ENCODE results near the gene CACNG4. TPM values are rescaled to one million over a fixed set of nuclear protein-coding genes. Genes with fewer than 3 reads are reported as not detected.

Gene CACNG4
- polyA plus RNA-seq, 1 donor from 2014 or later, result 32.9 TPM

DNA sequence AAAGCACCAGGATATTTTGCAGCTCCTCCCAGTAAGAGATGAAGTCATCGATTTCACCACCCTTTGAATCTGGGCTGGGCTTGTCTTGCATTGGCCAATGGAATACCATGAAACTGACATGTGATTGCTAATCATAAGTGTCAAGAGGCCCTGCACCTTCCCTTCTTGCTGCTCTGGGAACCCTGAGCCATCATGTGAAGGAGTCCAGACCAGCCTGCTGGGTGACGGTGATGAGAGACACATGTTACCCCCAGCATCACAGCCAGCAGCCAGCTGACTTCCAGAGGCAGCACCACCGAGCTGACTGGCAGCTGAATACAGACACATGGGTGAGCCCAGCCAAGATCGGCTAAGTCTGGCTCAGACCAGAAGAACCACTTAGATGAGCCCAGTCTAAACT is 43.6 kb upstream of the CACNG4 start:
- H3F3A ChIP-seq (ENCODE audit: insufficient read depth, low read length, poor library complexity, severe bottlenecking), result no peaks in the 10 kb centered on the region
- no peaks in the 10 kb centered on the region for H3K27me3 ChIP-seq (ENCODE audit: insufficient read depth, low read depth, low read length)
- TF ChIP-seq POLR2AphosphoS5 (IDR thresholded peaks at IDR 0.05), result no peak
- no peaks in the 10 kb centered on the region for H4K20me1 ChIP-seq (ENCODE audit: insufficient read depth)
- no peak overlapping the region for H3K4me3 ChIP-seq (ENCODE audit: low read length)
- no peaks in the 10 kb centered on the region for H3K79me2 ChIP-seq (replicated peaks; ENCODE audit: insufficient read depth, low read length)
- no peak overlapping the region for H3K4me2 ChIP-seq (ENCODE audit: low read length)
- H3K9me2 ChIP-seq (ENCODE audit: insufficient read depth, low read length), result no peaks in the 10 kb centered on the region
- H3K9me3 ChIP-seq (ENCODE audit: low read length), result no peaks in the 10 kb centered on the region
- H2AFZ ChIP-seq (ENCODE audit: low read depth, low read length), result no peak overlapping the region
- no peaks in the 10 kb centered on the region for H3K36me3 ChIP-seq (ENCODE audit: insufficient read depth, low read length)
- H3K9ac ChIP-seq (ENCODE audit: low read length), result peak overlapping the region; percentile 21
- H3K27ac ChIP-seq (ENCODE audit: low read length), result peak overlapping the region; percentile 72

DNA sequence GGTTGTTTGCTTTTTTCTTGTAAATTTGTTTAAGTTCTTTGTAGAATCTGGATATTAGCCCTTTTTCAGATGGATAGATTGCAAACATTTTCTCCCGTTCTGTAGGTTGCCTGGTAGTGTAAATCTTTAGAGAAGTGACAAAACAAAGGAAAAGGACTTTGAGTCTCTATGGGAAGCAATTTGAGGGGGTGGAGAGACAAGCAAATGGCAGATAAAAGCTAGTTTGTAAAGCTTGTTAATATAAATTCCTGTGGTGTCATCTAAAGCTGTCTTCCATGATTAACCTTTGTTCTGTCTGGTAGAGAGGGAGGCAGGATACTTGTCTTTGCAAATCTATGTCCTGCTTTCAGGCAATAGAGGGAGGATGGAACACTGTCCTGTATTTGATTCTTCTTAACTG is 40.6 kb upstream of the CACNG4 start:
- TF ChIP-seq RAD21 (conservative IDR thresholded peaks at IDR 0.05) (no peak), EZH2 (IDR thresholded peaks at IDR 0.05; ENCODE audit: borderline replicate concordance, insufficient read depth, low read length, poor library complexity, severe bottlenecking) (no peak), POLR2AphosphoS5 (IDR thresholded peaks at IDR 0.05) (no peak), TAF1 (IDR thresholded peaks at IDR 0.05; ENCODE audit: low read depth) (no peak), SMC3 (conservative IDR thresholded peaks at IDR 0.05; ENCODE audit: poor library complexity) (no peak), EP300 (conservative IDR thresholded peaks at IDR 0.05; ENCODE audit: poor library complexity, severe bottlenecking) (no peak), MXI1 (conservative IDR thresholded peaks at IDR 0.05; ENCODE audit: poor library complexity, severe bottlenecking) (no peak)
- TF ChIP-seq, protein P1, sequence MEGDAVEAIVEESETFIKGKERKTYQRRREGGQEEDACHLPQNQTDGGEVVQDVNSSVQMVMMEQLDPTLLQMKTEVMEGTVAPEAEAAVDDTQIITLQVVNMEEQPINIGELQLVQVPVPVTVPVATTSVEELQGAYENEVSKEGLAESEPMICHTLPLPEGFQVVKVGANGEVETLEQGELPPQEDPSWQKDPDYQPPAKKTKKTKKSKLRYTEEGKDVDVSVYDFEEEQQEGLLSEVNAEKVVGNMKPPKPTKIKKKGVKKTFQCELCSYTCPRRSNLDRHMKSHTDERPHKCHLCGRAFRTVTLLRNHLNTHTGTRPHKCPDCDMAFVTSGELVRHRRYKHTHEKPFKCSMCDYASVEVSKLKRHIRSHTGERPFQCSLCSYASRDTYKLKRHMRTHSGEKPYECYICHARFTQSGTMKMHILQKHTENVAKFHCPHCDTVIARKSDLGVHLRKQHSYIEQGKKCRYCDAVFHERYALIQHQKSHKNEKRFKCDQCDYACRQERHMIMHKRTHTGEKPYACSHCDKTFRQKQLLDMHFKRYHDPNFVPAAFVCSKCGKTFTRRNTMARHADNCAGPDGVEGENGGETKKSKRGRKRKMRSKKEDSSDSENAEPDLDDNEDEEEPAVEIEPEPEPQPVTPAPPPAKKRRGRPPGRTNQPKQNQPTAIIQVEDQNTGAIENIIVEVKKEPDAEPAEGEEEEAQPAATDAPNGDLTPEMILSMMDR (IDR thresholded peaks at IDR 0.05; ENCODE audit: poor library complexity, severe bottlenecking), result no peak
- TF ChIP-seq, protein P2, sequence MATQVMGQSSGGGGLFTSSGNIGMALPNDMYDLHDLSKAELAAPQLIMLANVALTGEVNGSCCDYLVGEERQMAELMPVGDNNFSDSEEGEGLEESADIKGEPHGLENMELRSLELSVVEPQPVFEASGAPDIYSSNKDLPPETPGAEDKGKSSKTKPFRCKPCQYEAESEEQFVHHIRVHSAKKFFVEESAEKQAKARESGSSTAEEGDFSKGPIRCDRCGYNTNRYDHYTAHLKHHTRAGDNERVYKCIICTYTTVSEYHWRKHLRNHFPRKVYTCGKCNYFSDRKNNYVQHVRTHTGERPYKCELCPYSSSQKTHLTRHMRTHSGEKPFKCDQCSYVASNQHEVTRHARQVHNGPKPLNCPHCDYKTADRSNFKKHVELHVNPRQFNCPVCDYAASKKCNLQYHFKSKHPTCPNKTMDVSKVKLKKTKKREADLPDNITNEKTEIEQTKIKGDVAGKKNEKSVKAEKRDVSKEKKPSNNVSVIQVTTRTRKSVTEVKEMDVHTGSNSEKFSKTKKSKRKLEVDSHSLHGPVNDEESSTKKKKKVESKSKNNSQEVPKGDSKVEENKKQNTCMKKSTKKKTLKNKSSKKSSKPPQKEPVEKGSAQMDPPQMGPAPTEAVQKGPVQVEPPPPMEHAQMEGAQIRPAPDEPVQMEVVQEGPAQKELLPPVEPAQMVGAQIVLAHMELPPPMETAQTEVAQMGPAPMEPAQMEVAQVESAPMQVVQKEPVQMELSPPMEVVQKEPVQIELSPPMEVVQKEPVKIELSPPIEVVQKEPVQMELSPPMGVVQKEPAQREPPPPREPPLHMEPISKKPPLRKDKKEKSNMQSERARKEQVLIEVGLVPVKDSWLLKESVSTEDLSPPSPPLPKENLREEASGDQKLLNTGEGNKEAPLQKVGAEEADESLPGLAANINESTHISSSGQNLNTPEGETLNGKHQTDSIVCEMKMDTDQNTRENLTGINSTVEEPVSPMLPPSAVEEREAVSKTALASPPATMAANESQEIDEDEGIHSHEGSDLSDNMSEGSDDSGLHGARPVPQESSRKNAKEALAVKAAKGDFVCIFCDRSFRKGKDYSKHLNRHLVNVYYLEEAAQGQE (IDR thresholded peaks at IDR 0.05; ENCODE audit: borderline replicate concordance), result no peak

More for the DNA sequence above, 40.6 kb upstream of the CACNG4 start:
- no peak overlapping the region for H3K4me2 ChIP-seq (ENCODE audit: low read length)
- H2AFZ ChIP-seq (ENCODE audit: low read depth, low read length), result no peak overlapping the region
- no peaks in the 10 kb centered on the region for H3K36me3 ChIP-seq (ENCODE audit: insufficient read depth, low read length)
- no peaks in the 10 kb centered on the region for H3F3A ChIP-seq (ENCODE audit: insufficient read depth, low read length, poor library complexity, severe bottlenecking)
- H3K27me3 ChIP-seq (ENCODE audit: insufficient read depth, low read depth, low read length), result no peaks in the 10 kb centered on the region
- H3K9ac ChIP-seq (ENCODE audit: low read length), result no peak overlapping the region
- H3K9me3 ChIP-seq (ENCODE audit: low read length), result no peaks in the 10 kb centered on the region
- H3K9me2 ChIP-seq (ENCODE audit: insufficient read depth, low read length), result no peaks in the 10 kb centered on the region
- H4K20me1 ChIP-seq (ENCODE audit: insufficient read depth), result no peaks in the 10 kb centered on the region
- no peak overlapping the region for H3K4me3 ChIP-seq (ENCODE audit: low read length)
- no peaks in the 10 kb centered on the region for H3K79me2 ChIP-seq (replicated peaks; ENCODE audit: insufficient read depth, low read length)
- H3K27ac ChIP-seq (ENCODE audit: low read length), result no peak overlapping the region

All from neural cell (in vitro differentiated cells).